ENCODE results near the gene TAPBP. TPM values are rescaled to one million over a fixed set of nuclear protein-coding genes. Genes with fewer than 3 reads are reported as not detected.
A peak's percentile ranks its signal among the peaks of the same experiment; 100 is the strongest.

Gene TAPBP
- total RNA-seq, 1 experiment from 2014 or later = 80.1 TPM

DNA sequence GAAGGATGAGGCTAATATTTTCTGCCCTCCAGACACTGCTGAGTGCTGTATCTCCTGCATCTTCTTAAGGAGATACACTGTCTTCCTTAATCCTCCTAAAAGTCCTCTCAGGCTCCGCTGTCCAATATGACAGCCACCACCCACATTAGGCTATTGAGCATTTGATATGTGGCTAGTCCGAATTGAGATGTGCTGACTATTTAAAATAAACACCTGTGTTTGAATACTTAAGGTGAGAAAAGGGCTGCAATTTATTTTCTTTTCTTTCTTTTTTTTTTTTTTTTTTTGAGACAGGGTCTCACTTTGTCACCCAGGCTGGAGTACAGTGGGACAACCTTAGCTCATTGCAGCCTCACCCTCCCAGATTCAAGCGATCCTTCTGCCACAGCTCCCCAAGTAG, 12.0 kb downstream of the TAPBP start (continued):
- TF ChIP-seq, protein P1, sequence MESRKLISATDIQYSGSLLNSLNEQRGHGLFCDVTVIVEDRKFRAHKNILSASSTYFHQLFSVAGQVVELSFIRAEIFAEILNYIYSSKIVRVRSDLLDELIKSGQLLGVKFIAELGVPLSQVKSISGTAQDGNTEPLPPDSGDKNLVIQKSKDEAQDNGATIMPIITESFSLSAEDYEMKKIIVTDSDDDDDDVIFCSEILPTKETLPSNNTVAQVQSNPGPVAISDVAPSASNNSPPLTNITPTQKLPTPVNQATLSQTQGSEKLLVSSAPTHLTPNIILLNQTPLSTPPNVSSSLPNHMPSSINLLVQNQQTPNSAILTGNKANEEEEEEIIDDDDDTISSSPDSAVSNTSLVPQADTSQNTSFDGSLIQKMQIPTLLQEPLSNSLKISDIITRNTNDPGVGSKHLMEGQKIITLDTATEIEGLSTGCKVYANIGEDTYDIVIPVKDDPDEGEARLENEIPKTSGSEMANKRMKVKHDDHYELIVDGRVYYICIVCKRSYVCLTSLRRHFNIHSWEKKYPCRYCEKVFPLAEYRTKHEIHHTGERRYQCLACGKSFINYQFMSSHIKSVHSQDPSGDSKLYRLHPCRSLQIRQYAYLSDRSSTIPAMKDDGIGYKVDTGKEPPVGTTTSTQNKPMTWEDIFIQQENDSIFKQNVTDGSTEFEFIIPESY (IDR thresholded peaks at IDR 0.05; ENCODE audit: extremely low read depth, insufficient replicate concordance, low read length) = no peak
- TF ChIP-seq ZFX (IDR thresholded peaks at IDR 0.05) (no peak), SRF (IDR thresholded peaks at IDR 0.05; ENCODE audit: low read depth) (no peak)

DNA sequence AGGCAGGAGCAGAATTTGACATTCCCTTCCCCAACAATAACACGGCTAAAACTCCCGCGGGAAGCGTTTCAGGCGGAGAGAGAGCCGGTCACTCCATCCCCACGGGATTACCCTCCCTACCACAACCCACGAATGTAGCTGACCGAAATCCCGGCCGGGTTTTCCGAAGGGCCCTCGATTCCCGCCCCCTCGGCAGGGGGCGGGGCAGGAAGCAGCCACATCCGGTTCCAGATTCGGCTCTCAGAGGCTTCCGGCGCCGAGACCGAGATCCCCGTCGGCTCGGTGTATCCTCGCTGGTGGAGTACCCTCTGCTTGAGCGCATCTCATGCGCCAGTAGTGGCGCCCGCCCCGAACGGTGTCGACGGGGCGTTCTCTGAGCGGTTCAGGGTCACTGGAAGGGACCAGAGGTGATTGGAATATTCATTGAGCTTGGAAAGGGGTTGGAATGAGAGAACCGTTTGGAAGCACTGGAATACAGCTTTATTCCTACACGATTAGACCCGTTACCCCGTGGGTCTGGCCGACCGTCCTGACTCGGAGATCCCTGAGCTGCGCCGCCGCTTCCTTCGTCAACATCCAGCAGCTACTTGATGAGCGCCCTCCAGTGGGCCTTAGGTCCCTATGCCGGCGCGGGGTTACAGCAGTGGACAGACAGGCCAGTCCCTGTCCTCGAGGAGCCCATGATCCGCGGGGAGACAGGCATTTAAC, 14.5 kb downstream of the TAPBP start:
- intact Hi-C loops (cut with micrococcal nuclease) = loop anchor here (2.0 to 5.0 kb wide), 3 partner anchors 15 to 128 kb away; partner anchors contain the start of genes PHF1 and TAPBP
- no peaks in the 10 kb centered on the region for H3K9me2 ChIP-seq (ENCODE audit: insufficient read depth)
- H3K4me3 ChIP-seq (replicated peaks in 1 of 2; ENCODE audit: low read depth in 1 of 2, low read length in 2 of 2) = peak overlapping the region; percentile 76 to 85
- H3K79me2 ChIP-seq (ENCODE audit: insufficient read depth, low read length) = peaks cover 21% of the 10 kb centered on the region
- RAD21 ChIA-PET (ENCODE audit: low non-redundant PET in 1 of 2, low total read pairs in 2 of 2, uncharacterized antibody in 2 of 2, unreplicated experiment in 2 of 2) = interaction anchor here in 1 of 2 experiments (0.8 kb wide), 1 partner anchor 19 kb away, joined by 3 read pairs; the partner anchor contains the start of gene ZBTB22
- H3K4me1 ChIP-seq (ENCODE audit: control insufficient read depth in 1 of 2, insufficient read depth in 2 of 2, low read length in 2 of 2) = peaks cover 6 to 26% of the 10 kb centered on the region in 2 experiments; a peak in 3 of 4 replicates
- no peak for TF ChIP-seq EZH2 (IDR thresholded peaks at IDR 0.05)
- TF ChIP-seq CBX3 (IDR thresholded peaks at IDR 0.05; ENCODE audit: low read depth) = no peak
- TF ChIP-seq, protein P2, sequence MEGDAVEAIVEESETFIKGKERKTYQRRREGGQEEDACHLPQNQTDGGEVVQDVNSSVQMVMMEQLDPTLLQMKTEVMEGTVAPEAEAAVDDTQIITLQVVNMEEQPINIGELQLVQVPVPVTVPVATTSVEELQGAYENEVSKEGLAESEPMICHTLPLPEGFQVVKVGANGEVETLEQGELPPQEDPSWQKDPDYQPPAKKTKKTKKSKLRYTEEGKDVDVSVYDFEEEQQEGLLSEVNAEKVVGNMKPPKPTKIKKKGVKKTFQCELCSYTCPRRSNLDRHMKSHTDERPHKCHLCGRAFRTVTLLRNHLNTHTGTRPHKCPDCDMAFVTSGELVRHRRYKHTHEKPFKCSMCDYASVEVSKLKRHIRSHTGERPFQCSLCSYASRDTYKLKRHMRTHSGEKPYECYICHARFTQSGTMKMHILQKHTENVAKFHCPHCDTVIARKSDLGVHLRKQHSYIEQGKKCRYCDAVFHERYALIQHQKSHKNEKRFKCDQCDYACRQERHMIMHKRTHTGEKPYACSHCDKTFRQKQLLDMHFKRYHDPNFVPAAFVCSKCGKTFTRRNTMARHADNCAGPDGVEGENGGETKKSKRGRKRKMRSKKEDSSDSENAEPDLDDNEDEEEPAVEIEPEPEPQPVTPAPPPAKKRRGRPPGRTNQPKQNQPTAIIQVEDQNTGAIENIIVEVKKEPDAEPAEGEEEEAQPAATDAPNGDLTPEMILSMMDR (IDR thresholded peaks at IDR 0.05 in 2 of 3, conservative IDR thresholded peaks at IDR 0.05 in 1 of 3; ENCODE audit: borderline replicate concordance in 1 of 3, insufficient read depth in 1 of 3, low read depth in 2 of 3, low read length in 2 of 3) = peak in 2 of 3 experiments; percentile 80 to 86; a peak in 4 of 6 replicates
- TF ChIP-seq POLR2A (IDR thresholded peaks at IDR 0.05; ENCODE audit: borderline replicate concordance, extremely low read depth, insufficient read depth, insufficient read length) = peak; percentile 80
- TF ChIP-seq POLR2AphosphoS5 (IDR thresholded peaks at IDR 0.05; ENCODE audit: low read depth, low read length) = peak; percentile 92
- TF ChIP-seq, protein P3, sequence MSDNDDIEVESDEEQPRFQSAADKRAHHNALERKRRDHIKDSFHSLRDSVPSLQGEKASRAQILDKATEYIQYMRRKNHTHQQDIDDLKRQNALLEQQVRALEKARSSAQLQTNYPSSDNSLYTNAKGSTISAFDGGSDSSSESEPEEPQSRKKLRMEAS (IDR thresholded peaks at IDR 0.05) = no peak
- TF ChIP-seq YY1 (IDR thresholded peaks at IDR 0.05; ENCODE audit: extremely low read depth, insufficient replicate concordance, low read depth, low read length) = peak; percentile 51
- no peak for TF ChIP-seq ZFX (IDR thresholded peaks at IDR 0.05)
- TF ChIP-seq, protein P4, sequence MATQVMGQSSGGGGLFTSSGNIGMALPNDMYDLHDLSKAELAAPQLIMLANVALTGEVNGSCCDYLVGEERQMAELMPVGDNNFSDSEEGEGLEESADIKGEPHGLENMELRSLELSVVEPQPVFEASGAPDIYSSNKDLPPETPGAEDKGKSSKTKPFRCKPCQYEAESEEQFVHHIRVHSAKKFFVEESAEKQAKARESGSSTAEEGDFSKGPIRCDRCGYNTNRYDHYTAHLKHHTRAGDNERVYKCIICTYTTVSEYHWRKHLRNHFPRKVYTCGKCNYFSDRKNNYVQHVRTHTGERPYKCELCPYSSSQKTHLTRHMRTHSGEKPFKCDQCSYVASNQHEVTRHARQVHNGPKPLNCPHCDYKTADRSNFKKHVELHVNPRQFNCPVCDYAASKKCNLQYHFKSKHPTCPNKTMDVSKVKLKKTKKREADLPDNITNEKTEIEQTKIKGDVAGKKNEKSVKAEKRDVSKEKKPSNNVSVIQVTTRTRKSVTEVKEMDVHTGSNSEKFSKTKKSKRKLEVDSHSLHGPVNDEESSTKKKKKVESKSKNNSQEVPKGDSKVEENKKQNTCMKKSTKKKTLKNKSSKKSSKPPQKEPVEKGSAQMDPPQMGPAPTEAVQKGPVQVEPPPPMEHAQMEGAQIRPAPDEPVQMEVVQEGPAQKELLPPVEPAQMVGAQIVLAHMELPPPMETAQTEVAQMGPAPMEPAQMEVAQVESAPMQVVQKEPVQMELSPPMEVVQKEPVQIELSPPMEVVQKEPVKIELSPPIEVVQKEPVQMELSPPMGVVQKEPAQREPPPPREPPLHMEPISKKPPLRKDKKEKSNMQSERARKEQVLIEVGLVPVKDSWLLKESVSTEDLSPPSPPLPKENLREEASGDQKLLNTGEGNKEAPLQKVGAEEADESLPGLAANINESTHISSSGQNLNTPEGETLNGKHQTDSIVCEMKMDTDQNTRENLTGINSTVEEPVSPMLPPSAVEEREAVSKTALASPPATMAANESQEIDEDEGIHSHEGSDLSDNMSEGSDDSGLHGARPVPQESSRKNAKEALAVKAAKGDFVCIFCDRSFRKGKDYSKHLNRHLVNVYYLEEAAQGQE (IDR thresholded peaks at IDR 0.05; ENCODE audit: low read depth) = no peak
- H3K27ac ChIP-seq (ENCODE audit: low read depth, low read length) = peak overlapping the region; percentile 96
- no peak overlapping the region for H2AFZ ChIP-seq (ENCODE audit: low read depth, low read length, poor library complexity, severe bottlenecking)
- CTCF ChIA-PET = interaction anchor here (0.9 to 1.6 kb wide), 6 partner anchors 10 to 139 kb away, joined by 3 to 11 read pairs (median 6); partner anchors contain the start of genes B3GALT4, PFDN6, WDR46 and ZBTB22
- H3K36me3 ChIP-seq (ENCODE audit: control insufficient read depth in 1 of 2, insufficient read depth in 2 of 2, low read length in 2 of 2) = peaks cover 8 to 9% of the 10 kb centered on the region in 2 experiments; a peak in 3 of 4 replicates
- H3K4me2 ChIP-seq (ENCODE audit: low read length) = peak overlapping the region; percentile 100
- H4K20me1 ChIP-seq (ENCODE audit: insufficient read depth) = no peaks in the 10 kb centered on the region
- peak overlapping the region; percentile 84 for H3K9ac ChIP-seq (ENCODE audit: low read length)
- POLR2A ChIA-PET = interaction anchor here (0.8 to 1.6 kb wide), 8 partner anchors 9 to 155 kb away, joined by 3 to 13 read pairs (median 4); partner anchors contain the start of genes B3GALT4, PFDN6, RPS18 and VPS52
- no peaks in the 10 kb centered on the region for H3K27me3 ChIP-seq (ENCODE audit: insufficient read depth, low read length)
- peak; percentile 65 for ATAC-seq
- BruUV-seq (replicated peaks) = TSS peak; percentile 88
- H3K9me3 ChIP-seq (ENCODE audit: control insufficient read depth in 1 of 2, insufficient read depth in 1 of 2, low read depth in 1 of 2, low read length in 2 of 2) = no peaks in the 10 kb centered on the region
- peak; percentile 80 for DNase-seq (ENCODE audit: low read depth, low spot score)

Data from HCT116 (cell line).